ENCODE data around the gene TMEM139. TPM values are rescaled to one million over a fixed set of nuclear protein-coding genes. Genes with fewer than 3 reads are reported as not detected.

TMEM139 gene
- total RNA-seq, 1 experiment from 2014 or later: 2.0 TPM

GRCh38 chr7:143334244-143334643, 49.5 kb downstream of the TMEM139 start:
- CTCF ChIA-PET: no interaction called here
- Histone ChIP-seq H3K4me1 (ENCODE audit: control insufficient read depth, insufficient read depth, low read length) (no peaks in the 10 kb centered on the region), H3K4me3 (ENCODE audit: low read depth in 2 of 2, low read length in 2 of 2) (no peak overlapping the region), H3K27ac (ENCODE audit: low read length) (no peak overlapping the region), H3K9me3 (ENCODE audit: control insufficient read depth, insufficient read depth, low read depth, low read length) (no peaks in the 10 kb centered on the region), H3K36me3 (ENCODE audit: control insufficient read depth, insufficient read depth, low read length) (no peaks in the 10 kb centered on the region), H3K27me3 (ENCODE audit: control insufficient read depth, insufficient read depth, low read length) (peaks cover 12% of the 10 kb centered on the region)
- BruUV-seq (replicated peaks): no TSS peak
- TF ChIP-seq CTCF (IDR thresholded peaks at IDR 0.05): no peak
- POLR2A ChIA-PET: interaction anchor here (0.5 kb wide), 1 partner anchor 74 kb away, joined by 4 read pairs; no protein-coding TSS in a partner anchor
- intact Hi-C loops (cut with micrococcal nuclease; ENCODE audit: unreplicated experiment): no loop called here
- in situ Hi-C loops (cut with HindIII; ENCODE audit: low pct_unique_long_range_greater_than_20kb, low sequenced_read_pairs): no loop called here
- no peak for ATAC-seq
- no peak for DNase-seq (ENCODE audit: low read depth, low spot score)

DNA sequence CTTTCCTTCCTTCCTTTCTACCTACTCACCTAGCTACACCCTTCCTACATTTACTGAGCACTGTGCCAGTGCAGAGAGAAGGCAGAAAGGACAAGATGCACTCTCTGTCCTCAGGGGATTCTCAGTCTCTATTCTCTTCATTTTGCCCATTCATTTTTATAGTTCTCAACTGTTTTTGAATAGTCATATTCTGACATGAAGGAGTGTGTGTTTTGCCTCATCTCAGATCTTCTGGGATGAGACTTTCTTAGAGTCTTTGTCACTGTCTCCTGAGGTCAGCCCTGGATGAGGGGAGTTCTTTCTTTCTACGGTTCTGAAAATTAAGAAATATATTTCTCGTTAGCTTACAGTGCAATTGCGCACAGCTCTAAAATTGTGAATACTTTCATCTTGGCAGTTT, 52.5 kb downstream of the TMEM139 start:
- POLR2A ChIA-PET: interaction anchor here (0.7 kb wide), 1 partner anchor 8 kb away, joined by 11 read pairs; no protein-coding TSS in a partner anchor
- no peaks in the 10 kb centered on the region for H3K36me3 ChIP-seq (ENCODE audit: control insufficient read depth, insufficient read depth, low read length)
- CTCF ChIA-PET: no interaction called here
- H3K4me1 ChIP-seq (ENCODE audit: control insufficient read depth, insufficient read depth, low read length): no peaks in the 10 kb centered on the region
- intact Hi-C loops (cut with micrococcal nuclease; ENCODE audit: unreplicated experiment) (no loop called here), in situ Hi-C loops (cut with HindIII; ENCODE audit: low pct_unique_long_range_greater_than_20kb, low sequenced_read_pairs) (no loop called here)
- H3K4me3 ChIP-seq (ENCODE audit: low read depth in 2 of 2, low read length in 2 of 2): no peak overlapping the region
- no peaks in the 10 kb centered on the region for H3K9me3 ChIP-seq (ENCODE audit: control insufficient read depth, insufficient read depth, low read depth, low read length)
- TF ChIP-seq CTCF (IDR thresholded peaks at IDR 0.05): no peak
- no peak for TF ChIP-seq SIN3A (IDR thresholded peaks at IDR 0.05; ENCODE audit: borderline replicate concordance, insufficient read depth, low read depth, low read length)
- TF ChIP-seq POLR2AphosphoS5 (IDR thresholded peaks at IDR 0.05; ENCODE audit: low read depth, low read length): no peak
- no peak for TF ChIP-seq TCF7L2 (IDR thresholded peaks at IDR 0.05; ENCODE audit: low read depth, low read length)
- no peak for TF ChIP-seq REST (IDR thresholded peaks at IDR 0.05; ENCODE audit: insufficient read depth in 1 of 2, low read depth in 2 of 2, low read length in 1 of 2)
- H3K27me3 ChIP-seq (ENCODE audit: control insufficient read depth, insufficient read depth, low read length): peaks cover 15% of the 10 kb centered on the region
- no TSS peak for BruUV-seq (replicated peaks)
- no peak for ATAC-seq
- no peak overlapping the region for H3K27ac ChIP-seq (ENCODE audit: low read length)
- no peak for DNase-seq (ENCODE audit: low read depth, low spot score)

Other genes with a start within 250 kb of the TMEM139 start
- gene OR6V1, start 232.6 kb upstream of the TMEM139 start, total RNA-seq (2021; ENCODE audit: unreplicated experiment): not detected
- not detected for gene PIP, start 152.9 kb upstream of the TMEM139 start, total RNA-seq (2021; ENCODE audit: unreplicated experiment)
- gene TAS2R39, start 101.5 kb upstream of the TMEM139 start, total RNA-seq (2021; ENCODE audit: unreplicated experiment): not detected
- not detected for gene TAS2R40, start 62.9 kb upstream of the TMEM139 start, total RNA-seq (2021; ENCODE audit: unreplicated experiment)
- 100 TPM for gene GSTK1, start 21.5 kb upstream of the TMEM139 start, total RNA-seq (2021; ENCODE audit: unreplicated experiment)
- 47.4 TPM for gene CASP2, start 3.4 kb downstream of the TMEM139 start, total RNA-seq (2021; ENCODE audit: unreplicated experiment)
- gene CLCN1, start 31.2 kb downstream of the TMEM139 start, total RNA-seq (2021; ENCODE audit: unreplicated experiment): 0.15 TPM
- gene FAM131B, start 77.8 kb downstream of the TMEM139 start, total RNA-seq (2021; ENCODE audit: unreplicated experiment): 1.5 TPM
- 169 TPM for gene ZYX, start 96.4 kb downstream of the TMEM139 start, total RNA-seq (2021; ENCODE audit: unreplicated experiment)
- 0.39 TPM for gene EPHA1, start 123.9 kb downstream of the TMEM139 start, total RNA-seq (2021; ENCODE audit: unreplicated experiment)
- not detected for gene TAS2R60, start 158.5 kb downstream of the TMEM139 start, total RNA-seq (2021; ENCODE audit: unreplicated experiment)
- gene TAS2R41, start 192.9 kb downstream of the TMEM139 start, total RNA-seq (2021; ENCODE audit: unreplicated experiment): not detected